ENCODE data around the gene ATP6V1B1.
A peak's percentile ranks its signal among the peaks of the same experiment; 100 is the strongest.

Gene ATP6V1B1

DNA sequence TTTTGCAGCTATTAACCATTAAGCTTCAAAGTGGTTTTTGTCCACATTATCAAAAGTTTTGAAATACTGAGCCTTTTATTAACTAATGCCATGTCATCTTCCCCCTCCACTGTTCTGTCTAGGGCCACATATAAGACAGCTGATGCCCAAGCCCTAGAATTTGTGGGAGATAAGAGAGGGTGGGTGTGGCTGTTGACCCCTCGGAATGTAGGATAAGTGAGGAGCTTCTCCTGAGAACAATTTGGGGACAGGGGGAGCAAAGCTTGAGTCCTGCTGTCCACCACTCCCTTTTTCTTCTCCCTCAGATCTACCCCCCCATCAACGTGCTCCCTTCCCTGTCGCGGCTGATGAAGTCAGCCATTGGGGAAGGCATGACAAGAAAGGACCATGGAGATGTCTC, 28.4 kb downstream of the ATP6V1B1 start:
- no peak overlapping the region for H3K4me3 ChIP-seq (ENCODE audit: low read depth, low read length)
- no peak overlapping the region for H3K9ac ChIP-seq (ENCODE audit: low read length)
- peaks cover 5% of the 10 kb centered on the region; the same call in 1 of the 2 replicates for H3K4me1 ChIP-seq (ENCODE audit: control insufficient read depth, insufficient read depth, low read length)
- H3K27me3 ChIP-seq (ENCODE audit: control insufficient read depth, insufficient read depth, low read length), result peaks cover 80% of the 10 kb centered on the region
- H3K36me3 ChIP-seq (ENCODE audit: control insufficient read depth, insufficient read depth, low read length), result no peaks in the 10 kb centered on the region
- no peaks in the 10 kb centered on the region for H3K9me3 ChIP-seq (ENCODE audit: control insufficient read depth, insufficient read depth, low read depth, low read length)
- H3K27ac ChIP-seq (ENCODE audit: low read depth, low read length), result no peak overlapping the region

DNA sequence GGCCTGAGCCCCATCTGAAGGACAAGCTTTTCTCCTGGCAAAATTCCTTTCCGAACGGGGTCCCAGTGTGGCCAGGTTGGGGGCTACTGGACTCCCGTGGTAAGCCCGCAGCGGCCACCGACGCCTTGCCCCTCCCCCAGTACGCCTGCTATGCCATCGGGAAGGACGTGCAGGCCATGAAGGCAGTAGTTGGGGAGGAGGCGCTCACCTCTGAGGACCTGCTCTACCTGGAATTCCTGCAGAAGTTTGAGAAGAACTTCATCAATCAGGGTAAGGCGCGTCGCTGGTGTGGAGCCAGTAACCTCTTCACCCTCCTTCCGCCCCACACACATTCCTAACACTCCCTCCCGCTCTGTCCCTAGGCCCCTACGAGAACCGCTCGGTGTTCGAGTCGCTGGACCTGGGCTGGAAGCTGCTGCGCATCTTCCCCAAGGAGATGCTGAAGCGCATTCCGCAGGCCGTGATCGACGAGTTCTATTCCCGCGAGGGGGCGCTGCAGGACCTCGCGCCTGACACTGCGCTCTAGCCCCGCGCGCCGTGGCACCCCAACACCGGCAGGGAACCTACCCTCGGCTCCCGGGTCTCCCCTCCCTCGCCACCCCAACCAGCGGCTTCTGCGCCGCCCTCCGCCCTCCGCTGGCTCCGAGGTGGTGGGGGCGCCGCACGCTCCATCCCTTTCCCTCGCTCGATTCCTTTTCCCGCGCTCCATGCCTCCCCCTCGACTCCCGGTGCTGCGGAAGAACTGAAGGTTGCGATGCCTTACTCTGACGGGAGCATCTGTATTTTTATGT, 29.1 kb downstream of the ATP6V1B1 start:
- Histone ChIP-seq H3K27ac (ENCODE audit: low read depth, low read length) (no peak overlapping the region), H3K36me3 (ENCODE audit: control insufficient read depth, insufficient read depth, low read length) (no peaks in the 10 kb centered on the region), H3K9me3 (ENCODE audit: control insufficient read depth, insufficient read depth, low read depth, low read length) (no peaks in the 10 kb centered on the region), H3K27me3 (ENCODE audit: control insufficient read depth, insufficient read depth, low read length) (peaks cover 86% of the 10 kb centered on the region), H3K4me1 (ENCODE audit: control insufficient read depth, insufficient read depth, low read length) (peaks cover 5% of the 10 kb centered on the region; the same call in 1 of the 2 replicates), H3K9ac (ENCODE audit: low read length) (no peak overlapping the region), H3K4me3 (ENCODE audit: low read depth, low read length) (peak overlapping the region; percentile 56)

- Histone ChIP-seq H3K4me1 (ENCODE audit: control insufficient read depth, insufficient read depth, low read length) (peaks cover 5% of the 10 kb centered on the region; the same call in 1 of the 2 replicates), H3K27ac (ENCODE audit: low read depth, low read length) (no peak overlapping the region), H3K36me3 (ENCODE audit: control insufficient read depth, insufficient read depth, low read length) (no peaks in the 10 kb centered on the region), H3K27me3 (ENCODE audit: control insufficient read depth, insufficient read depth, low read length) (peaks cover 93% of the 10 kb centered on the region), H3K9me3 (ENCODE audit: control insufficient read depth, insufficient read depth, low read depth, low read length) (no peaks in the 10 kb centered on the region), H3K4me3 (ENCODE audit: low read depth, low read length) (0 out of 2 replicates have a peak overlapping the region, but pooled peaks have one; percentile 56), H3K9ac (ENCODE audit: low read length) (no peak overlapping the region)
These were observed 29.8 kb downstream of the ATP6V1B1 start for GRCh38 chr2:70965506-70965905.

GRCh38 chr2:70966681-70967080, 31.0 kb downstream of the ATP6V1B1 start:
- Histone ChIP-seq H3K9ac (ENCODE audit: low read length) (no peak overlapping the region), H3K36me3 (ENCODE audit: control insufficient read depth, insufficient read depth, low read length) (no peaks in the 10 kb centered on the region), H3K27ac (ENCODE audit: low read depth, low read length) (no peak overlapping the region), H3K9me3 (ENCODE audit: control insufficient read depth, insufficient read depth, low read depth, low read length) (no peaks in the 10 kb centered on the region), H3K4me1 (ENCODE audit: control insufficient read depth, insufficient read depth, low read length) (peaks cover 5% of the 10 kb centered on the region; the same call in 1 of the 2 replicates), H3K27me3 (ENCODE audit: control insufficient read depth, insufficient read depth, low read length) (peaks cover 89% of the 10 kb centered on the region), H3K4me3 (ENCODE audit: low read depth, low read length) (no peak overlapping the region)

DNA sequence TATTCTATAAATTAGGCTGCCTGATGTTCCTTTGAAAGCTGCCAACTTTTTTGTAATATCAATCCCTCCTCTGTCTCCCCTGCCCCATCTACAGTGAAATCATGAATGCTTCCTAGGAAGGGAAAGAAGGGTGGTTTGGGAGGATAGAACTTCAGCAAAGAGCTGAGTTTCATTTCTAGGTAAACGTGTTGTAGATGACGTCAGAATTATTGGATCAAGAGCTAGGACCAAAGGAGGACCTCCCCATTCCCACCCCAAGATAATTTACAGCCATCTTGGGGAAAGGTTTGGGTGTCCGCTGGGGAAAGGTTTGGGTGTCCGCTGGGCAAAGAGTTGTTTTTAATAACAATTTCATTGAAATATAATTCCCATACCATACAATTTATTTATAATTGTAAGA, 31.5 kb downstream of the ATP6V1B1 start:
- no peak overlapping the region for H3K9ac ChIP-seq (ENCODE audit: low read length)
- peaks cover 5% of the 10 kb centered on the region; the same call in 1 of the 2 replicates for H3K4me1 ChIP-seq (ENCODE audit: control insufficient read depth, insufficient read depth, low read length)
- H3K27me3 ChIP-seq (ENCODE audit: control insufficient read depth, insufficient read depth, low read length), result peaks cover 88% of the 10 kb centered on the region
- H3K27ac ChIP-seq (ENCODE audit: low read depth, low read length), result no peak overlapping the region
- H3K36me3 ChIP-seq (ENCODE audit: control insufficient read depth, insufficient read depth, low read length), result no peaks in the 10 kb centered on the region
- no peak overlapping the region for H3K4me3 ChIP-seq (ENCODE audit: low read depth, low read length)
- no peaks in the 10 kb centered on the region for H3K9me3 ChIP-seq (ENCODE audit: control insufficient read depth, insufficient read depth, low read depth, low read length)

DNA sequence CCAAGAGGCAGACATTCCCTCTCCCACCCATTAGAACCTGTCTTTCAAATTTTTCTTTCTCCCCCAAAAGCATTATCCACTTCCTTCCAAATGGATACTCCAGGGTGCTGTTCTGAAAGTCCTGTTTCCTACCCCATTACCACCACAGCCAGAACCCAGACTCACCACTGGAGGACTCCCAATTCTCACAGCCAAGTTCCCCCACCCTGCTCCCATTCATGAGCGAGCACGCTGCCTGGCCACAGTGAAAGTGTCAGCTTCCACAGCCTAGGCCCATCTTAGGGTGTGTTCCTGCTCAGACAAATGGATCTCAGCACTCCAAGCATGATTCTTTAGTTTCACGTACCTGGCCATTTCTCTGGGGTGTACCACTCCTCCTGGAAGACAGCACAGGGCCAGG, 38.9 kb downstream of the ATP6V1B1 start:
- Histone ChIP-seq H3K4me1 (ENCODE audit: control insufficient read depth, insufficient read depth, low read length) (peaks cover 15% of the 10 kb centered on the region), H3K36me3 (ENCODE audit: control insufficient read depth, insufficient read depth, low read length) (no peaks in the 10 kb centered on the region), H3K4me3 (ENCODE audit: low read depth, low read length) (no peak overlapping the region), H3K27me3 (ENCODE audit: control insufficient read depth, insufficient read depth, low read length) (peaks cover 46% of the 10 kb centered on the region), H3K9me3 (ENCODE audit: control insufficient read depth, insufficient read depth, low read depth, low read length) (no peaks in the 10 kb centered on the region), H3K9ac (ENCODE audit: low read length) (no peak overlapping the region), H3K27ac (ENCODE audit: low read depth, low read length) (no peak overlapping the region)

GRCh38 chr2:70975237-70975636, 39.5 kb downstream of the ATP6V1B1 start:
- Histone ChIP-seq H3K4me1 (ENCODE audit: control insufficient read depth, insufficient read depth, low read length) (peaks cover 15% of the 10 kb centered on the region), H3K9ac (ENCODE audit: low read length) (no peak overlapping the region), H3K36me3 (ENCODE audit: control insufficient read depth, insufficient read depth, low read length) (no peaks in the 10 kb centered on the region), H3K27me3 (ENCODE audit: control insufficient read depth, insufficient read depth, low read length) (peaks cover 44% of the 10 kb centered on the region), H3K9me3 (ENCODE audit: control insufficient read depth, insufficient read depth, low read depth, low read length) (no peaks in the 10 kb centered on the region), H3K4me3 (ENCODE audit: low read depth, low read length) (no peak overlapping the region), H3K27ac (ENCODE audit: low read depth, low read length) (no peak overlapping the region)

- H3K9me3 ChIP-seq (ENCODE audit: control insufficient read depth, insufficient read depth, low read depth, low read length), result no peaks in the 10 kb centered on the region
- peak overlapping the region; percentile 75 for H3K4me3 ChIP-seq (ENCODE audit: low read depth, low read length)
- peaks cover 15% of the 10 kb centered on the region for H3K4me1 ChIP-seq (ENCODE audit: control insufficient read depth, insufficient read depth, low read length)
- H3K9ac ChIP-seq (ENCODE audit: low read length), result peak overlapping the region; percentile 52
- H3K27ac ChIP-seq (ENCODE audit: low read depth, low read length), result no peak overlapping the region
- peaks cover 29% of the 10 kb centered on the region for H3K27me3 ChIP-seq (ENCODE audit: control insufficient read depth, insufficient read depth, low read length)
- no peaks in the 10 kb centered on the region for H3K36me3 ChIP-seq (ENCODE audit: control insufficient read depth, insufficient read depth, low read length)
These were observed 42.0 kb downstream of the ATP6V1B1 start for GRCh38 chr2:70977605-70978205.

DNA sequence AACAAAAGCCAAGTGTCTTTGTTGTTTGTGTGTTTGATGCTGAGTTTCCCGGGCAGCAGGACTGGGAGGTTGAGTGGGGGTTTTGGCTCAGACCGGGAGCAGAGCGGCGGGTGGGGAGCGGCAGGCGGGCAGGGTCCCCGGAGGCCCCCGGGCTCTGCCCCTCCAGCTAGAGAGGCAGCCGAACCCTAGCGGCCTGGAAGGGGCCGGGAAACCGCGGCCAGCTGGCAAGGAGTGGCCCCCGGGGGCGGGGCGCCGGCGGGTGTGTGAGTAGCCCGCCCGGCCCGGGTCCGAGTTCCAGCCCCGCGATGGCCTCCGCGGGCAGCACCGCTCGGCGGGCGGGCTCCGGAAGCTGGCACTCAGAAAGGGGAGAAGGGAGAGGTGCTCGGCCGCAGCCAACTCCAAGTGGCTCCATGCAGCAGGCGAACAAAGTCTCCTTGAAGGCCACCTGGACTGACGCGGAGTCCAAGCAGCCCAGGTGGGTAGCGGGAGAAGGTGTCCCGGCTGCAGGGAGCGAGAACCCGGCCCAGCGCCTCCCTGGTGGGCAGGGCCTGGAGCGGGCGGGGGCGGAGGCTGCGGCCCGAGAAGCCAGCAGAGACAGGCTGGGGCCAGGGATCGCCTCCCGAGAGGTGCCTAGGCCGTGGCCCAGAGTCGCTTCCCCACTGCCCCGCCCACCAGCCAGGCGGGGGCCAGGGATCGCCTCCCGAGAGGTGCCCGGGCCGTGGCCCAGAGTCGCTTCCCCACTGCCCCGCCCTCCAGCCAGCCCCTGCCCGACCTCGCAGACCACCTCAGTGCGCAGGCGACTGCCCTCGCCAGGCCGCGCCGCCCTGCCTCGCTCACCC, 42.9 kb downstream of the ATP6V1B1 start, which contains the start of gene ANKRD53:
Gene ANKRD53 (plus strand): TSS at position 290 of the 839 bp plus-strand sequence. CDS start 16 bp downstream, at position 306.
- peak within 1 kb of the TSS; percentile 52 for H3K9ac ChIP-seq (ENCODE audit: low read length)
- H3K4me1 ChIP-seq (ENCODE audit: control insufficient read depth, insufficient read depth, low read length), result peaks cover 15% of the 10 kb centered on the region
- no peaks in the 10 kb centered on the region for H3K9me3 ChIP-seq (ENCODE audit: control insufficient read depth, insufficient read depth, low read depth, low read length)
- peaks cover 26% of the 10 kb centered on the region for H3K27me3 ChIP-seq (ENCODE audit: control insufficient read depth, insufficient read depth, low read length)
- H3K36me3 ChIP-seq (ENCODE audit: control insufficient read depth, insufficient read depth, low read length), result no peaks in the 10 kb centered on the region
- H3K4me3 ChIP-seq (ENCODE audit: low read depth, low read length), result peak within 1 kb of the TSS; percentile 75
- H3K27ac ChIP-seq (ENCODE audit: low read depth, low read length), result no peak within 1 kb of the TSS

DNA sequence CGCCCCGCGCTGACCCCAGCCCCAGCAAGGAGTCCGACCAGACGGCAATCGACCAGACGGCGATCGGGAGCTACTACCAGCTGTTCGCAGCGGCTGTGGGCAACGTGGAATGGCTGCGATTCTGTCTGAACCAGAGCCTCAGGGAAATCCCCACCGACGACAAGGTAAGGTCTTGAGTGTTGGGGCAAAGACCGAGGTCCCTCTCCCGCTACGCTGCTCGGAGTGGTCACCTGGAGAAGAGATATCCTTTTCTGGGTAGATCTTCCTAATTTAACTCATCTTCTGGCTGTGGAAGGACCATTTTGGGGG, 43.4 kb downstream of the ATP6V1B1 start:
- Histone ChIP-seq H3K4me1 (ENCODE audit: control insufficient read depth, insufficient read depth, low read length) (peaks cover 15% of the 10 kb centered on the region), H3K9ac (ENCODE audit: low read length) (no peak overlapping the region), H3K27me3 (ENCODE audit: control insufficient read depth, insufficient read depth, low read length) (peaks cover 24% of the 10 kb centered on the region), H3K27ac (ENCODE audit: low read depth, low read length) (no peak overlapping the region), H3K9me3 (ENCODE audit: control insufficient read depth, insufficient read depth, low read depth, low read length) (no peaks in the 10 kb centered on the region), H3K4me3 (ENCODE audit: low read depth, low read length) (peak overlapping the region; percentile 75), H3K36me3 (ENCODE audit: control insufficient read depth, insufficient read depth, low read length) (no peaks in the 10 kb centered on the region)
